ENCODE data around the gene CCL16.
"Not testable (repeated sequence)": the region's sequence is repeated elsewhere in the genome, so short reads cannot be mapped to it uniquely, and the experiment has no call there.

The CCL16 gene

DNA sequence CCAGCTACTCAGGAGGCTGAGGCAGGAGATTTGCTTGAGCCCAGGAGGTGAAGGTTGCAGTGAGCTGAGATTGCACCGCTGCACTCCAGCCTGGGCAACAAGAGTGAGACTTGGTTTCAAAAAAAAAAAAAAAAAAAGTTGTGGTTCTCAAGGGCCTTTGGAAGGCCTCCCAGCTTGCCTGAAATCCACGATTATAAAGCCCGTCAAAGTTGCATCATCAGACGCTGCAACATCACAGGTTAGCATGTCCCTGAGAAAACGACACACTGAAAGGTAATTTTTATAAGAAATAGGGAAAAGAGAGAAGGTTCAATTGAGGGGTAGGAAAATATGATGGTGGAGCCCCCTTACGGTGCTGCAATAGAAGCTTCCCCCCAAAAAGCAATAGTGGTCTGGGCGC is 33.2 kb downstream of the CCL16 start:
- TF ChIP-seq, protein P1, sequence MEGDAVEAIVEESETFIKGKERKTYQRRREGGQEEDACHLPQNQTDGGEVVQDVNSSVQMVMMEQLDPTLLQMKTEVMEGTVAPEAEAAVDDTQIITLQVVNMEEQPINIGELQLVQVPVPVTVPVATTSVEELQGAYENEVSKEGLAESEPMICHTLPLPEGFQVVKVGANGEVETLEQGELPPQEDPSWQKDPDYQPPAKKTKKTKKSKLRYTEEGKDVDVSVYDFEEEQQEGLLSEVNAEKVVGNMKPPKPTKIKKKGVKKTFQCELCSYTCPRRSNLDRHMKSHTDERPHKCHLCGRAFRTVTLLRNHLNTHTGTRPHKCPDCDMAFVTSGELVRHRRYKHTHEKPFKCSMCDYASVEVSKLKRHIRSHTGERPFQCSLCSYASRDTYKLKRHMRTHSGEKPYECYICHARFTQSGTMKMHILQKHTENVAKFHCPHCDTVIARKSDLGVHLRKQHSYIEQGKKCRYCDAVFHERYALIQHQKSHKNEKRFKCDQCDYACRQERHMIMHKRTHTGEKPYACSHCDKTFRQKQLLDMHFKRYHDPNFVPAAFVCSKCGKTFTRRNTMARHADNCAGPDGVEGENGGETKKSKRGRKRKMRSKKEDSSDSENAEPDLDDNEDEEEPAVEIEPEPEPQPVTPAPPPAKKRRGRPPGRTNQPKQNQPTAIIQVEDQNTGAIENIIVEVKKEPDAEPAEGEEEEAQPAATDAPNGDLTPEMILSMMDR (conservative IDR thresholded peaks at IDR 0.05), result no peak

DNA sequence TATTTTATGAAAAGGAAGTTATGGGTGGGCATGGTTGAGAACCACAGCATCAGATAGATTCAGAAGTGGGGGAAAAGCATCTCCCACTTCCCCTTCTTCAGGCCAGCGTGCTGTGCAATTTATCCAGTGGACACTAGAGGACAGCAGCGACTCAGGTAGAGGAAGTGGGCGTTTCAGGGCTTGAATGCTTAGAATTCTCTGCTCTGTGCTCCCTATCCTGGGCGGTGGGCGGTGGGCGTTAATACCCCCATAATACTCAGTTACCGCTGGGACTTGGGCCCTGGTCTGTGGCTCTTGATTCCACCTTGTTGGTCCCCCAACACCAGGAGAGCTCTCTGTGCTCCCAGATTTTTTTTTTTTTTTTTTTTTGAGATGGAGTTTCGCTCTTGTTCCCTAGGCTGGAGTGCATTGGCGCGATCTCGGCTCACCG is 34.1 kb downstream of the CCL16 start:
- TF ChIP-seq, protein P1 (conservative IDR thresholded peaks at IDR 0.05), result peak; percentile 100
- H3K27ac ChIP-seq, result peak overlapping the region; percentile 35; the same call in 1 of the 2 replicates

More for the DNA sequence above, 33.2 kb downstream of the CCL16 start:
- no peak overlapping the region for H3K27ac ChIP-seq

DNA sequence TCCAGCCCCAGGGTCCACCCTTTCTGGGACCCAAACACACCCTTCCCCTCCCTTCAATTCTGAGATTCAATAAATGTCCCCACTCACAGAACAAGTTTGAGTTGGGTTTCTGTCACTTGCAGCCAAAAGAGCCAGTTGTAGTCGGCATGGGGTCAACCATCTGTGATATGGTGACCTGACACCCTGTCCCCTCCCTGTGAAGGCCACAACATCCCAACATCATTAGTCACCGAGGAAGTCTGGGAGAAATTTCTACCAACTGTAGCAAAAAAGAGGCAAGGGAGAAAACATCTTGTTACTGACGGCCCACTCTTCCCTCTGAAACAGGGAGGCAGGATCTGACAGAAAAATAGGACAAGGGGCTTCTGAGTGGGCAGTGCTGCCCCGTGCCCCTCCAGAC is 37.1 kb downstream of the CCL16 start:
- TF ChIP-seq, protein P1 (conservative IDR thresholded peaks at IDR 0.05), result no peak
- no peak overlapping the region for H3K27ac ChIP-seq

DNA sequence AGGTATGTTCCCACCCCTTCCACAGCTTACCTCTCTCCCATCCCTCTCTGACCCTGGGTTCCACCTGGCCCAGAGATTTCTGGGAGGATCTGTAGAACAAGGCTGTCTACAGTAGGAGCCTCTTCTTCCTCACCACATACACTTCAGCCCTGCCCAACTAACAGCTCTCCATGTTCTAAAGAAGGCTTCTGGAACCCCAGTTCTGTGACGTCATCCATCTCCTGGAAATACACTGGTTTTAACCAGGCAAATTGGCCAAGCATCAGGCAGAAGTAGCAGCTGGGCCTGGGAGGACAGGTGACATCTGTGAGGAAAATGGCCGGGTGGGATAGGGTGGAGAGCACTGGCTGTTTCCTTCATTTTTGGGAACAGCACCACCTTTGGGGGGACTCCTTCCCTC is 37.8 kb downstream of the CCL16 start, which contains the start of gene LYZL6:
TSS of gene LYZL6 (minus strand) at position 177 of the 400 bp plus-strand sequence. CDS start 4,357 bp downstream, outside the sequence.
- TF ChIP-seq, protein P1 (conservative IDR thresholded peaks at IDR 0.05), result no peak
- peak within 1 kb of the TSS; percentile 29 for H3K27ac ChIP-seq

DNA sequence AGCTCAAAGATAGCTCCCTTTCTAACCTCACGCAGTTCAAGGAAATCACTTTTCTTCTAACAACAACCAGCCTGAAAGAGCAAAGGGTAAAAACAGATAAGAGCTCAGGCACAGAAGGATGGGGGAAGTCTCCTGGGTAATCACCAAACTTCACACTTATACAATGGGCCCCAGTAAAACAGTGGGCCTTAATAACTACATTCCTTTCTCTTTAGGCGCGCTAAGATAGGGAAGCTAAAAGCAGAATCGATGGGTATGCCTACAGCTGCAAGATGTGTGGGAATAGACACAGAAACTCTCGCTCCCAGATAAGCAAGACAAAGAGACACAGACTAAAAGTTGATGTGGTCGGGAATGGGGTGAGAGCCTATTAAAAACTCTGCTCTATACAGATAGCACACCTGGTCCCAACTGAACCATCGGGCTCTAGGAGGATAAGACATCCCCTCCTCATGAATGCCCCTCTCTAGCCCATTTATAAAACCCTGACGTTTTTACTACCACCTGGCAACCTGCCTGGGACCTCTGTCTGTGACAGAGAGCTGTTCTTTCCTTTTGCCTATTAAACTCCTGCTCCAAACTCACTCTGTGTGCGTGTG is 38.6 kb downstream of the CCL16 start:
- peak overlapping the region; percentile 29 for H3K27ac ChIP-seq
- TF ChIP-seq, protein P1 (conservative IDR thresholded peaks at IDR 0.05), result no peak

DNA sequence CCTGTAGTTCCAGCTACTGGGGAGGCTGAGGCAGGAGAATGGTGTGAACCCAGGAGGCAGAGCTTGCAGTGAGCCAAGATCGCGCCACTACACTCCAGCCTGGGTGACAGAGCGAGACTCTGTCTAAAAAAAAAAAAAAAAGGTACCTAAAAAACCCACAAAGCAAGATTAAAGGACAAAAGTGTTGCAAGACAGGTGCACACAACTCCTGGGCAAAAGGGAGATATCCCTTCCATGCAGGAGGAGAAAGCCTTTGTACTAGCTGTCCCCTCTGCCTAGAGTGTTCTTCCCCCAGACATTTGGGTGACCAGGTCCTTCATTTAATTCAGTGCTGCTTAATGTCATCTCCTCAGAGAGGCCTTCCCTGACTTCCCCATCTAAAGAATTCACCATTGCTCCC is 42.8 kb downstream of the CCL16 start:
- not testable (repeated sequence) for H3K27ac ChIP-seq

DNA sequence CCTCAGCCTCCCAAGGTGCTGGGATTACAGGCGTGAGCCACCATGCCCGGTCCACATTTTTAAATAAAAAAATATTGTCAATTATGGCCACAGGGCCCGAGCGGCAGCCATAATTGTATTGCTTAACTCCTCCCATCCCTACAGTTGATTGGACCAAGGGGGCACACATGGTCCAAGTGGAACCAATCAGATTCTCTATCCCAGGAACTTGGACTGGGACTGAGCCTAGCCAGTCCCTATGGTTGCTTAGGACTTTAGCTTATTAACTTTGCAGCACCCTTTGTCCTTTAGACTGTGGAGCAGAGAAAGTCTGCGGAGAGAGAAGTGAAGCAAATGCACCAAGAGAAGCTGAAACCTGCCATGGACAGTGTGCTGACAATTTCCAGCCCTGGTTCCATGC is 45.2 kb downstream of the CCL16 start:
- H3K27ac ChIP-seq, result no peak overlapping the region
- TF ChIP-seq, protein P1 (conservative IDR thresholded peaks at IDR 0.05), result no peak

DNA sequence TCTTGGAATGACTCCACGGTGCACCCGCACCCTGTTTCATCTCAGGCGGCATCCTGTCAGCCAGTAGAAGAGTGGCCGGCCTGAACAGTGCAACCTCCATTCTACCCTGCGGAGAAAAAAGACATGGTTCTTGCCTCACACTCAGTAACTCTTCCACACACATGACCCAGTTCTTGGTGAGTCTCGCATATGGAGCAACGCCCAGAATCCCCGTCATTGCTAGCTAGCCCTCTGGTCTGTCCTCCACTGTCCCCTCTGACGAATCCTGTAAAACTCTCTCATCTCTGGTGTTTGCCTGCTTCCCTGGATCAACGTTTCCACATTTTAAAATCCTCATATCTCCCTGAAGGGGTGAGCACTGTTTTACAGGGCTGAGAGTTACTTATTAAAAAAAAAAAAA is 46.5 kb downstream of the CCL16 start:
- H3K27ac ChIP-seq, result no peak overlapping the region
- TF ChIP-seq, protein P1 (conservative IDR thresholded peaks at IDR 0.05), result no peak
